Inflammatory macrophage treated with lipopolysaccharide for 4 hours (primary cell): Measurements from ENCODE around the gene DIPK2B.

Source experiments
- DNase-seq: peaks from one replicate; pipeline ENCODE4 v3.0.0-alpha.2; 2020

The DIPK2B gene

DNA sequence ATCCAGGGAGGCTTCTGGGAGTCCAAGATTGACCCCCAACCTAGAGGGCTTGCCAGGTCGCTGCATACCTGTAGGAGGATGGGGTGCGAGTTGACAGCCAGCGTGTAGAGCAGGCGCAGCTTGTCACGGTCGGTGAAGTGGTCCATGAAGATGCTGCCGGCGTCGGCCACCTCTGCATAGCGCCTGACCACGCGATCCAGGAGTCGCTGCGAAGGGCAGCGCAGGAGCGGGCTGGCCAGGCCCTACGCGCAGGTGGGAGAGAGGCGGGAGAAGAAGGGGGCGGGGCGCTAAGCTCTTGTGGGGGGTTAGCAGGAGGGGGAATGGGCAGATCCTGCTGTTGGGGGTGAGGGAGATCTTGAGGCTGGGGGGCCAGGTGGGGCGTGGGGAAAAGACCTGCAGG lies 43.0 kb downstream of the DIPK2B start:
- no peak for DNase-seq

DNA sequence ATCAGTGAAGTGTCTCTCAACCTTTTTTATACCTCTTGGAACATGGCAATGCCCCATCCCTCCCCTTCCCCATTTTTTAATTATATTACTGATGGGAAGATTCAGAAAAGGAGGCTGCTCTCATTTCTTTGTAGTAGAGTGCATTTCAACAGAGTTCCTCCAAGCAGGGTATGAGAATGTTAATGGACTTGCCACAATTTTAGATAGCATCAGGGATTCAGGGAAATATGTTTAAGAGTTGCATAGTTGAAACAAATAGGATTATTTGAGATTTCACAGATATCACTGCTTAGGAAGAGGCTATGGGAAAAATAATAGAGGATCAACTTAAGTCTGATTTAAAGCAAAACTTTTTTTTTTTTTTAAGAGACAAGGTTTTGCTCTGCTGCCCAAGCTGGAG lies 46.2 kb downstream of the DIPK2B start:
- no peak for DNase-seq

- DNase-seq: no peak
These were observed 46.7 kb downstream of the DIPK2B start for GRCh38 chrX:45154033-45154360.
